Natural killer cell (primary cell): ENCODE measurements around the gene RBPJ. TPM values are rescaled to one million over a fixed set of nuclear protein-coding genes. Genes with fewer than 3 reads are reported as not detected.

ENCODE experiments used
- ATAC-seq, 3 donors: fragments of 150-1000 bp in 2 of 3; fragments of 200-7000 bp in 1 of 3; cut with Tn5 transposase; 1 replicate in 1 of 3; 2 replicates in 2 of 3; pipeline ENCODE4 v1.10.0; 2021; ENCODE audit warnings: mild to moderate bottlenecking in 2 of 3, moderate library complexity in 2 of 3
- DNase-seq, 2 donors: peaks; one replicate each; pipeline versions ENCODE4 v3.0.0 to v3.0.0-alpha.2; 2013 to 2021; ENCODE audit warnings: mixed read lengths in 1 of 2
- H3K27ac ChIP-seq: one replicate; pipeline ENCODE4 v1.5.1; 2013; ENCODE audit warnings: mild to moderate bottlenecking, low read length
- H3K27me3 ChIP-seq: one replicate; pipeline ENCODE4 v1.6.1; 2013; ENCODE audit warnings: low read length; ENCODE audit not compliant: control insufficient read depth, insufficient read depth
- H3K36me3 ChIP-seq: one replicate; pipeline ENCODE4 v1.6.1; 2013; ENCODE audit warnings: low read length; ENCODE audit not compliant: control insufficient read depth, insufficient read depth
- H3K4me1 ChIP-seq: one replicate; pipeline ENCODE4 v1.6.1; 2013; ENCODE audit warnings: low read length; ENCODE audit not compliant: control insufficient read depth, insufficient read depth
- H3K4me3 ChIP-seq: one replicate; pipeline ENCODE4 v1.5.1; 2013; ENCODE audit warnings: low read length
- H3K9me3 ChIP-seq: one replicate; pipeline ENCODE4 v1.6.1; 2013; ENCODE audit warnings: low read length; ENCODE audit not compliant: control insufficient read depth, insufficient read depth
- H3K27ac Mint-ChIP-seq, 2 donors: one replicate each; pipeline ENCODE4 v1.8.0; 2022; ENCODE audit warnings: mild to moderate bottlenecking in 2 of 2, mixed read lengths in 2 of 2, moderate library complexity in 1 of 2
- H3K27me3 Mint-ChIP-seq, 2 donors: one replicate each; pipeline ENCODE4 v1.8.0; 2022; ENCODE audit warnings: low read depth in 2 of 2, mixed read lengths in 2 of 2
- H3K36me3 Mint-ChIP-seq: one replicate; pipeline ENCODE4 v1.8.0; 2022; ENCODE audit warnings: mixed read lengths
- H3K4me1 Mint-ChIP-seq, 2 donors: one replicate each; pipeline ENCODE4 v1.8.0; 2022; ENCODE audit warnings: mixed read lengths in 2 of 2
- H3K4me3 Mint-ChIP-seq: one replicate; pipeline ENCODE4 v1.8.0; 2022; ENCODE audit warnings: mild to moderate bottlenecking, moderate library complexity, mixed read lengths
- H3K9me3 Mint-ChIP-seq, 2 donors: one replicate each; pipeline ENCODE4 v1.8.0; 2022; ENCODE audit warnings: mixed read lengths in 2 of 2
- WGBS: methylation state at CpG from one replicate; pipeline ENCODE4 v1.1.7; 2013; ENCODE audit warnings: missing lambda C conversion rate; ENCODE audit not compliant: insufficient coverage; 5-methylcytosine and 5-hydroxymethylcytosine counted together
- intact Hi-C: fragments of 100-400 bp; cut with micrococcal nuclease; formaldehyde crosslinking; loops from one replicate; pipeline ENCODE4 v1.14.2; 2022
- total RNA-seq, 4 donors: library from RNA; stranded (reverse); fragments of 120-200 nt in 1 of 4; gene quantifications; one replicate each; pipeline versions ENCODE4 v1.2.3 to v1.2.4, GENCODE V29; 2013 to 2022
- TF ChIP-seq, protein P1 (sequence below): fragments of 200-600 bp; IDR thresholded peaks from one replicate; pipeline ENCODE4 v1.8.0; 2022; ENCODE audit warnings: antibody characterized with exemption

RBPJ gene
- total RNA-seq, 3 donors from 2014 or later (not counting 1 experiment from before 2014, with no cell fraction given), result 46.4 to 53.3 (median 48.8) TPM

DNA sequence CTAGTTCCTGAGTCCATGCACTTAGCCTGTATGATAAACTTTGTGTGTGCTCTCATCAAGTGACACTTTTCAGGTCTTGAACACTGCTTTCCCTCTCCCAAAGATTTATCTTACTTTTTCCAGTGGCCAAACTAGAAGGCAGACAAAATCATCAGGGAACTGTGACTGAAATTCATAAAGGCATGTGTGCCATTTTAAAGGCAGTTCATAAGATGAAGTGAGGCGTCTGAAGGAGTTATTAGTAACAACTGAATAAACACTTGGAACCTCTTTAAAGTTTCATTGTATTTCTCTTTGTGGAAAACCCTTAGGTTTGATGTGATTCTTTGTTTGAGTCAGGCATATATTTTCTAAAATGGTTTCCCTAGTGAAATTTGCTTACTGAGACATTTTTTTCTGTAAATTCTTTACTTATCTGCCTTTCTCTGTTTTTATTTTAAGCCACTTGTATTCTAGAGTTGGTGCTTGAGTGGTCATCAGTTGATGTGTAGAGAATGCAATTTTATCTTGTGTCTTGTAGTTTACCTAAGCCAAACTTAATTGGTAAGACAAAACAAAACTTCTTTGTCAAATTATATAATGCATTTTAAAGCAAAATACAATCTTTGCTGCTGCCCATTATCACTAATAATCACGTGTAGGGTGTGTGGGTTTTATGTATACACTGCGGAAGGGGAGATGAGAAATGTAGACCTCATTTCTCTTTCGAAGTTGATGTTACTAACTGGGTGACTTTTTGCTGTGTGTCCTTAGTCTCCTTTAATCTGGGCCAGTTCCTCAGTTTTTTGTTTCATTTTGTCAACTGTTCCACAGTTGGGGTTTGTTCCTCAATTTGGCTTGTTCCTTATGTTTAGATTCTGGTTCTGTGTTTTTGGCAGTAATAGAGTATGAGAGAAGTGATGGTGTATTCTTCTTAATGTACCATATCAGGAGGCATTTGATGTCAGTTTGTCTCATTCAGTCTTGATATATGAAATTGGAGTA lies 56.8 kb downstream of the RBPJ start:
- TF ChIP-seq, protein P1, sequence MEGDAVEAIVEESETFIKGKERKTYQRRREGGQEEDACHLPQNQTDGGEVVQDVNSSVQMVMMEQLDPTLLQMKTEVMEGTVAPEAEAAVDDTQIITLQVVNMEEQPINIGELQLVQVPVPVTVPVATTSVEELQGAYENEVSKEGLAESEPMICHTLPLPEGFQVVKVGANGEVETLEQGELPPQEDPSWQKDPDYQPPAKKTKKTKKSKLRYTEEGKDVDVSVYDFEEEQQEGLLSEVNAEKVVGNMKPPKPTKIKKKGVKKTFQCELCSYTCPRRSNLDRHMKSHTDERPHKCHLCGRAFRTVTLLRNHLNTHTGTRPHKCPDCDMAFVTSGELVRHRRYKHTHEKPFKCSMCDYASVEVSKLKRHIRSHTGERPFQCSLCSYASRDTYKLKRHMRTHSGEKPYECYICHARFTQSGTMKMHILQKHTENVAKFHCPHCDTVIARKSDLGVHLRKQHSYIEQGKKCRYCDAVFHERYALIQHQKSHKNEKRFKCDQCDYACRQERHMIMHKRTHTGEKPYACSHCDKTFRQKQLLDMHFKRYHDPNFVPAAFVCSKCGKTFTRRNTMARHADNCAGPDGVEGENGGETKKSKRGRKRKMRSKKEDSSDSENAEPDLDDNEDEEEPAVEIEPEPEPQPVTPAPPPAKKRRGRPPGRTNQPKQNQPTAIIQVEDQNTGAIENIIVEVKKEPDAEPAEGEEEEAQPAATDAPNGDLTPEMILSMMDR, result no peak
- no peak overlapping the region for H3K4me3 Mint-ChIP-seq
- peaks cover 8% of the 10 kb centered on the region for H3K27me3 ChIP-seq

DNA sequence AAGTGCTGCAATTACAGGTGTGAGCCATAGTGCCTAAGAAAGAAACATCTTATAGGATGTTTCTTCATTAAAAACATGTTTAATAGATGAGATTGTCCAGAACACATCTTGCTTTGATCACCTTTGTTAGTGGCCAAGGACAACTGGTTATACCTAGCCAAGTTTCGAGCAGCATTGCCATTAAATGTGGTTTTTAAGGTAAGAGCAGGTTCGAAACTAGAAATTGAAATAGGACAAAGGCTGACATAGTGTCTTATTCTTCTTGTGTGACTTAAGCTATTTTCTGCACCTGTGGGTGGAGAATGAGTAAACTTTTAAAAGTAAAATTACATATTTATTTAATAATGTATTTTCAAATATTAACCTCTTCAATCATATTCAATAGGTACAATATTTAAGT lies 59.0 kb downstream of the RBPJ start:
- H3K4me3 Mint-ChIP-seq, result no peak overlapping the region
- peaks cover 28 to 34% of the 10 kb centered on the region in 2 donors for H3K27me3 Mint-ChIP-seq
- DNase-seq (no peak), ATAC-seq (no peak)
- peaks cover 26 to 31% of the 10 kb centered on the region in 2 donors for H3K4me1 Mint-ChIP-seq
- H3K27ac ChIP-seq, result no peak overlapping the region
- H3K27ac Mint-ChIP-seq, result no peak overlapping the region
- H3K9me3 Mint-ChIP-seq, result no peaks in the 10 kb centered on the region
- WGBS, result 93% methylated on average over 2 of the region's 2 CpGs
- intact Hi-C loops, result no loop called here
- H3K9me3 ChIP-seq, result no peaks in the 10 kb centered on the region
- no peaks in the 10 kb centered on the region for H3K36me3 ChIP-seq
- TF ChIP-seq, protein P1, result no peak
- peaks cover 11% of the 10 kb centered on the region for H3K4me1 ChIP-seq
- peaks cover 10% of the 10 kb centered on the region for H3K27me3 ChIP-seq
- no peak overlapping the region for H3K4me3 ChIP-seq
- peaks cover 13% of the 10 kb centered on the region for H3K36me3 Mint-ChIP-seq

More for the DNA sequence above, 56.8 kb downstream of the RBPJ start:
- Mint-ChIP-seq H3K27ac (no peak overlapping the region), H3K4me1 (peaks cover 28 to 31% of the 10 kb centered on the region in 2 donors), H3K27me3 (peaks cover 34 to 37% of the 10 kb centered on the region in 2 donors), H3K9me3 (no peaks in the 10 kb centered on the region), H3K36me3 (peaks cover 13% of the 10 kb centered on the region)
- H3K4me3 ChIP-seq, result no peak overlapping the region
- ATAC-seq (no peak), DNase-seq (no peak)
- intact Hi-C loops, result no loop called here
- no peaks in the 10 kb centered on the region for H3K36me3 ChIP-seq
- peaks cover 11% of the 10 kb centered on the region for H3K4me1 ChIP-seq
- WGBS, result 91% methylated on average over 3 of the region's 4 CpGs
- H3K9me3 ChIP-seq, result no peaks in the 10 kb centered on the region
- no peak overlapping the region for H3K27ac ChIP-seq

DNA sequence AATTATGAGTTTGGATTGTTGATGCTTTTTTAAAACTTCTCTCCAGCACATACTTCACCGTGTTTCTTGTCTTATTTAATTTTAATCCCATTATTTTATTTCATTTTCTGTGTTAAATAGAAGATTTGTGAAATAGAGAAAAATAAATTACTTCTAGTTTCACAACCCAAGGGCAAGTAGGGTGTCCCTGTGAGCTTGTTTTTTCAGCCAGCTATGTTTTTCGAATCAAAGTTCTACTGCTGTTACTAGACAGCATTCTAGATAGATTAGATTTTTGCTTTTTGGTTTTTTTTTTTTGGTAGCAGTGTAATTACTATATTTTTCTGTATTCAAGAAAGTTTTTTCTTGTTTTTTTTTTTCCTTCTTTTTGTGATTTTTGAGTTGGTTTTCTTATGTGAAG lies 59.9 kb downstream of the RBPJ start:
- ATAC-seq, result no peak
- Histone ChIP-seq H3K4me3 (no peak overlapping the region), H3K9me3 (no peaks in the 10 kb centered on the region), H3K27me3 (peaks cover 10% of the 10 kb centered on the region), H3K36me3 (no peaks in the 10 kb centered on the region), H3K4me1 (peaks cover 16% of the 10 kb centered on the region), H3K27ac (no peak overlapping the region)
- Mint-ChIP-seq H3K36me3 (peaks cover 13% of the 10 kb centered on the region), H3K4me1 (peaks cover 34 to 39% of the 10 kb centered on the region in 2 donors), H3K9me3 (no peaks in the 10 kb centered on the region), H3K27me3 (peaks cover 24 to 27% of the 10 kb centered on the region in 2 donors), H3K27ac (no peak overlapping the region), H3K4me3 (no peak overlapping the region)
- TF ChIP-seq, protein P1, result no peak
- intact Hi-C loops, result no loop called here
- no peak for DNase-seq
- 92% methylated on average over 1 of the region's 2 CpGs for WGBS
